ENCODE results near the gene SNRPA1.
"Not testable (repeated sequence)": the region's sequence is repeated elsewhere in the genome, so short reads cannot be mapped to it uniquely, and the experiment has no call there.

The SNRPA1 gene

DNA sequence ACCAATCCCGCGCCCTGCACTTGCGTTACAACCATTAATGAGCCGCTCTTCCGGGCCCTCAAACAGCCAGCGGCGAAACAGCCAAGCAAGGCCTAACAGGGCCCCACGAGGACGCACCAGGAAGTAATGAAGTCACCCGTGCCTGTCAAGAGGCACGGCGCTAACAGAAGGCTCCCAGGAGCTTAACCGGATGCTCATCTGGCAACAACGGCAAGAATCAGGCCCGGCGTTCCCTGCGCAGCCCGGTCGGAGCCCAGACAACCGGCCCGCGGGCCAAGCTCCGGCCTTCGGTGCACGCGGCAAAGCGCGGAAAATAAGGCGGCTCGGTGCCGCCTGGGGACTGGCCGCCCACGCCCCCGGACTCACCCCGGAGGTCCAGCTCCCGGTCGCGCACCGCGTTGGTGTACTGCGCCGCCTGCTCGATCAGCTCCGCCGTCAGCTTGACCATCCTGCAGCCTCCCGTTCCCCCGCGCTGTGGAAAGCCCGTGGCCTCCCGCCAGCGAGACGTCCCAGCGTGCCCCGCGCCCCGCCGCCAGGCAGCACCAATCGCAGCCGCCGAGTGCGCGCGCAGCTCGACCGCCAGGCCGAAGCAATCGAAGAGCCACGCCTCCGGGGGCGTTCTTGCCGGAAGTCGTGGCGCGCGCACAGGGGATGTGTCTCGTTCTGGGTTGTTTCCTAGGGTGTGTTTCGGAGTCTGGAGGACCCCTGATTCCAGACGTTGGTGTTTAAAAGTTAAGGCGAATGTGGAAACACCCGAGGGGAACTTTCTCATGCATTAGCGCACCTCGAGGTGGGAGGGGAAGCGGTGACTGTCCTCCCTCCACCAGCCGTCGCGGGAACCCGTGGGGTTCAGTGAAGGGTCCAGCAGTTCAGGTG is at the start of gene SNRPA1:
TSS of gene SNRPA1 (minus strand) at position 518 of the 876 bp plus-strand sequence. CDS start at position 448, 70 bp downstream.
- DNase-seq, result peak; percentile 93

DNA sequence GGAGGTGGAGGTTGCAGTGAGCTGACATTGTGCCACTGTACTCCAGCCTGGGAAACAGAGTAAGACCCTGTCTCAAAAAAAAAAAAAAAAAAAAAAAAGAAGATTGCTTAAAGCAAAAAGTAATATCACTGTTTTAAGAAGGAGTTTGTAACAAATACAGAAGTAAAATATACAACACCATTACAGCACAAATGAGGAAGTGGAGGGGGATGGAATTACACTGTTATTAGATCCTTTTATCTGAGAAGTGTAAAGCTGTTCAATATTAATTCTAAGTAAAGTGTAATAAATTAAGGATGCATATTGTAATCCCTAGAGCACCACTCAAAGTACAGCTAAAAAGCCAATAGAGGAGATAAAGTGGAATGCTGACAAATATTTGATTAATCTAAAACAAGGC is 47.0 kb upstream of the SNRPA1 start:
- DNase-seq, result no peak

DNA sequence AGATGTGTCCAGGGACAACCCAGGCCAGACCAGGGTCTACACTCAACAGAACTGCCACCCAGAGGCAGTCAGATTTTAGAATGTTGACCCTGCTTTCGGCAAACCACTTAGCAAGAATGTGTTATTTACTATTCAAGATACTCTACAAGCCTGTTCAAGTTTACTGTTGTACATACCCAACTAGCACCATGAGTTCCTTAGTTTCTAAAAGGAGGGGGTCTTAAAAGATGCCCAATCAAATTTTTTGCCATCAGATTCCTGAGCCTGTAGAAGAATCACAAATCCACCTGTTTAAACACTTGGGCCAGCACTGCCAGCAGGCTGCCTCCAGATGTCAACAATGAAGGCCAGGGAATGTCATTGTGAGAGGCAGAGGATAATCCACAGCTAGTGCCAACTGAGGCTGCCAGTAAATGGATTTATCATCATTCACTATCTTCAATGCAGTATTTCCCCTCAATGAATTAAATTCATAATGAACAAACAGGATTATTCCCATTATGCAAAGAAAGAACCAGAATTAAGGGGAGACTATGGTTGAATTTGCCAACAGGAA is 43.5 kb upstream of the SNRPA1 start:
- no peak for DNase-seq

DNA sequence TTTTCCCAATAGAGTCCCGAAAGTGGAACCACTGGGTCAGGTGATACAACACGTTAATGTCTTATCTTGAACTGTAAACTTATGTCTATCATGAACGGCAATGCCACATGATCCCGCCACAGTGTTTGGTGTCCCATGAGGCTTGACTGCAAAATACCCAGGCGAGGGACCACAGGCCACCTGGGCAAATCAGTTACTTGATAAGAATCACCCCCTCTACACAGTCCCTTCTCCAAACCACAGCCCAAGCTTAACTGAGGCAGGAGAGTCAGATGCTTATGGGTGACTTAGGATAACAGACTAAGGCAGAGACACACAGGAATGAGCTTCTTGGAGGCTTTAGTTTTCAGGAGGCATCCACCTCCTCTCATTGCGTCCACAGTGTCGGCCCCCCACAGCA is 42.9 kb upstream of the SNRPA1 start:
- no peak for DNase-seq

DNA sequence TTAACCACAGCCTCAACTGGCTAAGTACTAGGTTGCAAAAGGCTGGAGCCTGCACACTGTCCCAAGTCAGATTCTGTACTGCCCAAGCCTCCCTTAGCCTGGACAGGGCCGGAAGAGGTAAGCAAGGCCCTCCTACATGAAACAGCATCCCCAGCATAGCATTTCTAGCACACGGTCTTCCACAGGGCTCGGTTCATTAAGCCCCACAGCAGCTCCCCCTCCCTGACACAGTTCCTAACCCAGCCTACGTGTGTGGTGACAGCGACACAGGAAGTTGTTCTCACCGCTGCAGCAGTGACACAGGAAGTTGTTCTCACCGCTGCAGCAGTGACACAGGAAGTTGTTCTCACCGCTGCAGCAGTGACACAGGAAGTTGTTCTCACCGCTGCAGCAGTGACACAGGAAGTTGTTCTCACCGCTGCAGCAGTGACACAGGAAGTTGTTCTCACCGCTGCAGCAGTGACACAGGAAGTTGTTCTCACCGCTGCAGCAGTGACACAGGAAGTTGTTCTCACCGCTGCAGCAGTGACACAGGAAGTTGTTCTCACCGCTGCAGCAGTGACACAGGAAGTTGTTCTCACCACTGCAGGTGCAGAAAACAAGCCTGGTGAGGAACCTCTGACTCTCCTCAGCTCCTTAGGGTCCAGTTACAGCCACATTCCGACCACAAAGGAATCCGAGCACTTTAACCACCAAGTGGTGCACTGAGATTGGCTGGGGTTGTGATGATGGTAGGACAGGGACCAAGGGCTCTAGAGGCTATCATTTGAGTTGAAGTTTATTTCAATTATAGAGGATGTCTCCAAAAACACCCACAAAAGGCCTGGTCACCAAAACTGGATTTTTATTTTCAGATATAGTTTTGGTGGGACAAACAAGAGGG is 39.1 kb upstream of the SNRPA1 start:
- not testable (repeated sequence) for DNase-seq

DNA sequence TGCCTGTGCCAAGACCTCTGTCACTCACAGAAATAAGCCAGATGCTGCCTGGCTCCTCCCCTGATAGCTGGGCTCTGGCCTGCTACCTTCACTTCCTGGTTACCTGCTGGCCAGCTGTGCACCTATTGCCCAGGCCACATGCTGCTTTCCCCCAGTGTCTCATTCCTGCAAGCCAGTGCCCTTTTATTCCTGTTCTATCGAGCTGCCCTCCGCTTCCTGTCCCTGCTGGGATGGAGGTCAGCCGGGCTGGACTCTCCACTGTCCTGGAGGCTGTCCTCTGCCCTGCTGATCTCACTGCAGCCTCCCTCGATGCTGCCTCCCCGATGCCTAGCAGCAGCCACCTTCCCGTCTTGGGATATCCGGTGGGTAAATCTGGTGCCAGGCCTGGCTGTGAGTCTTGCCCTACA is 37.0 kb upstream of the SNRPA1 start:
- peak; percentile 11 for DNase-seq

DNA sequence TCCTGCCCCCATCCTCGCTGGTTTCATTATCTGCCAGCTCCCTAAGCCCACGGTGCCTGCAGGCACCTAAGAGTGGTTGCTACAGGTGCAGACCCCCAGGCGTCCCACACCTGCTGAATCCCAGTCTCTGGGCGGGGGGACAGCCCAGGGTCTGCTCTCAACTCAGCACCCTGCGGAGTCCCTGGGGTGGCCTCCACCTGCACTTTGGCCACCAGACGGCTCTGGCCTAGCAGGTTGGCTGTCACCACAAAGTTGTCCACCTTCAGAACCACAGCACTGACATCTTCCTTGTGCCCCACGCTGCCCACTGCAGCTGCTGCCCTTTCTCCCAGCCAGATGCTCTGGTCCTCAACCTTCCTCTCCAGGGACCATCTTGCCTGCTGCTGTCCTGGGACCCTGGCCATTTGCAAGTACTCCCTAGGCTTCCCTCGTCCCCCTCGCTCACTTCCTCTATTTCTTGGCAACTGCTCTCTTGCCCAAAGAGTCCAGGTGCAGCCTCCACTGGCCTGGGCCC is 34.9 kb upstream of the SNRPA1 start:
- DNase-seq, result no peak

DNA sequence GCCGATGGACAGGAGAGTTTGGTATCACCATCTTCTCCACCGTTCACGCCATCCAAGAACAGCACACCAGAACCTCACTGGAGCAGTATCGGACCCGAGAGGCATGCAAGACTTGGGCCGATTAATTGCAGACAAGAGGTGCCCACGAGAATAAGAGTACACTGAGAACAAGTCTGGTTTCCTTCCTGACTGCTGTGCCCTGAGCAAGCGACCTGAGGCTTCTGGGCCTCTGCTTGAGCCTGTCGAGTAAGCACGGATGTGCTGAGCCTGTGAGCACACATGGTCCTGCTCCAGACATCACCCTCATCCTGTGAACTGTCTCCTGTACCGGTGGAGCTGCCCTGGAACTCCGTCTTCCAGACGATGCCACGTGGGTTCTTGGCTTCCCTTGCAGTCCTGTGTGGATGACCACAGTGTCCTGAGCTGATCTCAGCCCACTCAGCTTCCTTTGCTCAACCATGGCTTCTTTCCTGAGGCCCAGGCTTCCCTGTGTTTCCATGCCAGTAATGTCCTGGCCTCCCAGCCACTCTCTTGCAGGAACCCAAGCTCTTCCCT is 34.3 kb upstream of the SNRPA1 start:
- DNase-seq, result no peak

DNA sequence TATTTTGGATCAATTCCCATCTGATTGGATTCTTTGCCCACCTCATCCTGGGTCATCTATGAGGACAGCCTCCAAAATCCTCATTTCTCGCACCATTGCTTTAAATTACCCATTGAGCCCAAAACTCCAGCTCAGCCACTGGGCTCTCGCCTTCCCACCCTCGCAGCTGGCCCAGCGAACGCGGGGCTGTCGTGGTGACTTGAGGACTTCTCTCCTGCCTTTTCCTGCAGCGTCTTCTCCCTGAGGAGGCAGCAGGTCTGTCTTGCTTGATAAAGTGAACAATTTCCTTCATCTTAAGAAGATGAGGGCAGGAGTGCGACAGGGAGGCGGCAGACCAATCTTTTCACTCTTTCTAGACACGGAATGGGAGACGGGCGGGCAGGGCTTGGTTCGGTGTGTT is 33.0 kb upstream of the SNRPA1 start:
- no peak for DNase-seq

DNA sequence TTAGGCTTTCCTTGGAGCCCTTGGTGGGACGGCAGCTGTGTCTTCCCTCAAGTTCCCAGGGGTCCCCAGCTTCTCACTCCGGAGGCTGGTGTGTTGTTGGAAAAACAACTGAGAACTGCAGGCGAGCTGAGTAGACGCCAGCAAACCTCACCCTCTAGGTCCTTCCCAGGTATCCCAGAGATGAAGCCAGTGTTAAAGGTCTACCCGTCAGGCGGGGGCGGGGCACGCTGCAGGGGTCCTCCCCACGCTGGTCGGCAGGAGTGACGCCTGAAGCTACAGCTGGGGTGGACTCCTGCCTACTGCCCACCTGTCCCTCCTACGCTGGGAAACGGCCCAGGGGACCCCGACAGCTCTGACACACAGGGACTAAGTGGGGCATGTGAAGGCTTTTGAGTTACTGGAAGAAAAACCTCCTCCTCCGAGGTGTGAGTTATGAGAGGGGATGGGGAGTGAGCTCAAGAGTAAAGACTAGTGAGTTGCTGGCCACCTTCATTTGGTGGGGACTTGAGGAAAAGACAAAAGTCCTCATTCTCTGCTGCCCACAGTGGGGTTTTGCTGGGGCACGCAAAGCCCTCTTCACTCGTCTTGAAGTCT is 32.2 kb upstream of the SNRPA1 start:
- DNase-seq, result no peak

DNA sequence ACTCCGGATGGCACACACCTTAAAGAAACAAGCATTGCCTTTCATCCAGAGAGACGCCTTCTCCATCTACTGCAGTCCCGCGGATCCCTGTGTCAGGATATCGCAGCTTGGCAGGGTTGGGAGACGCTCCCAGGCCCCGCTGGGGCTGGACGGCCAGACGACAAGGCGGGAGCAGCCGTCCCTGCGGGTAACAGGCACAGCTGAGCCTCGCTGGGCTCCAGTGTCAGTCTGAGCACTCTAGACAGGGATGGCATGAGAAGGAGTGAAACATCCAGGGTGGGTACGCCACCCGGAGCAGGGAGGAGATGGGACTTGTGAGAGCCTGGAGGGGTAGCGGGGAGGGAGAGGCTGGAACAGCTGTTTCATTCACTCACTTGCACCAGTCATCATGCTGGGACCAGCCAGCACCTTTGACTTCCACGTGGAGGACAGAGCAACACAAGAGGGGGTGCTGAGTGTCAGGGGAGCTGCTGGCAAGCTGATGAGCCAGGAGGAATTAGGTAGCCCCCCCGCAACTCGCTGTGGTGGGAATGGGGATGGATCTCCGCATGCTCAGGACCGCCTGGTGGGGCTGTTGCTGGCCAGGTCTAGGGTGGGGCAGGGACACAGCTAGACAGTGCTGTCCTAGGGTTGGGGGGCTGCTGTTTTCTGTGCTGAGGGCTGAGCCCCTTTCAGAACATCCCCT is 31.6 kb upstream of the SNRPA1 start:
- no peak for DNase-seq

DNA sequence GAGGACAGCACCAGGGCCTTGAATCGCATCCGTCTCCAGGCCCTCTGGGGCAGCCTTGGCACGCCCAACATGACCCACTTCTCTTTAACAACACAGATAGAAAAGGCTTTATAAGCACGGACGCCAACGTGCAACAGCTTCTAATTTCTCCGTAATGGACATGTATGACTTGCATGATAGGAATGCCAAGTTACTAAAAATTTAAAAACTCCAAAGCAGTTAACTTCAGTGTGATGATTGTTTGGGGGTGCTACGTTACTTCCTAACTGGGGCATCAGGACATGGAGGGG is 30.9 kb upstream of the SNRPA1 start:
- DNase-seq, result no peak

DNA sequence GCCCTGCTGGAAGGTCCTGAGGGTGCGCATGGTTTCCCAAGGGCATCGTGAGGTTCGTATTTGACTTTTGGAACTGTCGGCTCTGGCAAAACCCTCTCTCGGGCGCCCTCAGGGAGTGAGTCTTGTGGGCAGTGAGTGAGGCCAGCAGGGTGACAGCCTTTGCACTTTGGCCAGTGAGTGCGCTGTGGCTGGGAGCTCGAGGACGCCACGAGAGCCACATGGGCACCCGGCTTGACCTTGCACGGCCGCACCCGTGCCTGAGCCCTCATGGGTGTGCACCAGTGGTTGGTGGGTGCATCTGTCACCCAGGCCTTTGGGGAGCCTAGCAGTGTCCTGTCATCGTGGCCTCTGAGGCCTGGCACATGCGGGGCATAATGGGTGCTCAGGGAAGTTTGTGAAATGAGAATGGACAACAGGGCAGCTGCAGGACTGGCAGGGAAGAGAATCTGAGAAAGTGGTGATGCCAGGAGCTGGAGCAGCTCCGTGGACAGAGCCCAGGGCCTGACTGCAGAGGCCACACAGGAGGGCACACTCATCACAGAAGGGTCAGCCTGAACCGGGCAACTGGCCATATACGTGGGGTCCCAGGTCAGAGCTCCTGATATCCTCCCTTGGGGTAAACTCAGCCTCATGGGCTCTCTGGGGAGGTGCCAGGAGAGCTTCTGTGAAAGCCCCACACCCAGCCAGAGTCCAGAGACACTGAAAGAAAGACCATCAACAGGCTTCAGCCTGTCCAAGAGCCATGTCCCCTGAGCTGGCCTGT is 30.4 kb upstream of the SNRPA1 start:
- no peak for DNase-seq

DNA sequence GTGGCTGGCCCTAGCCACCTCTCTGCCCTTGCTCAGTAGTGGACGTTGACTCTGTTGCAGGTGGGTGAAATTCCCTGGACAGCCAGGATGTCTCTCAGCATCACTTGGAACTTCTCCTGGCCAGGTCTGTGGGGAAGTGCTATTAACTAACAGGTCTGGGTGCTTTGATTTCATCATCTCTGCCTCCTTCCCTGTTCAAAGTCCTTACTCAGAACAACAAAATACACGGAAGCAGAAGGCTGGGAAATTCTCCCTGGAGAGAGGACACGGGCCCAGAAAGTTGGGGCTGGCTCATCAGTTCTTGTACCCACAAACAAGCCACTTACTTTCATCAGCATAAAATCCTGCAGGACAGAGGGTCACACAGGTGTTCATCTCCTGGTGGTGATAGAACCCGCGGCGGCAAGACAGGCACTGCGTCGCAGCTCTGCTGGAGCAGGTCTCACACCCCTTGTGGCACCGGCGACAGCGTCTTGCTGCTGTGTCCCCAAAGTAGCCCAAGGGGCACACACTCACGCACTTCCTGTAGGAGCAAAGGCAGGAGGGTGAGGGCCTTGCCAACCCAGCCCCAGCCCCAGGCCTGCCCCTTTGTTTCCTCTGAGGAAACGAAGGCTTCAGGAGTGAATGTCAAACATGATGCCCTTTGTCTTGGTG is 29.6 kb upstream of the SNRPA1 start:
- DNase-seq, result no peak

DNA sequence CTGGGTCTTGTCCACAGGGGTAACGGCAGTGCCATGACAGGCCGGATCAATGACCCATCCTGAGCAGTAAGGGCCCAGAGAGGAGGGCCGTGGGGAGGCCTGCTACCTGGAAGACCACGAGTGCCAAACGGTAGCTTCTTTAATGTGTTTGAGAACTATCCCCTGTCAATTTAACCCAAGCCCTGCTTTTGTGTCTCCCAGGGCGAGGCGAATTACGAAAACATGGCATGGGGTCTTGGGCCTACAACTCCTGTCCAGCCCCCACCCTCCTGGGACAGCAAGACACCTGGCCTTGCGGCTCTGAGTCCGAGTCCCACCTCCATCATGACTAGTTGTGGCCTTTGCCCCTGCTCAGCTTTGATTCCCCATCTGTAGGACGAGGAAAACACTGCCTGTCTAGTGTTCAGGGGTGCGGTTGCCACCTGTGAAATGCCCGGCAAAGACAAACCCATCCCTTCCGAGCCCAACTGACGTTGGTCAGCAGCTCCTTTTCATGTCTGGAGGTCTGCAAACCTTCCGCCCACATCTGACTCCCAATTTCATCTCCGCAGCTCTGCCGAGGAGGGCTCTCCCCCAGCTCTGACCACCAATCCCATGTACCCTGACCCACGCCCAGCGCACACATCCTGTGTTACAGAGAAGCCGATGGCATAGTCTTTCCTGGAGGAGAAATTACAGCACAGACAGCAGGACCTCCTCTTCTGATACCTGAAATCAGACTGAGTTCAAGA is 28.9 kb upstream of the SNRPA1 start:
- no peak for DNase-seq

DNA sequence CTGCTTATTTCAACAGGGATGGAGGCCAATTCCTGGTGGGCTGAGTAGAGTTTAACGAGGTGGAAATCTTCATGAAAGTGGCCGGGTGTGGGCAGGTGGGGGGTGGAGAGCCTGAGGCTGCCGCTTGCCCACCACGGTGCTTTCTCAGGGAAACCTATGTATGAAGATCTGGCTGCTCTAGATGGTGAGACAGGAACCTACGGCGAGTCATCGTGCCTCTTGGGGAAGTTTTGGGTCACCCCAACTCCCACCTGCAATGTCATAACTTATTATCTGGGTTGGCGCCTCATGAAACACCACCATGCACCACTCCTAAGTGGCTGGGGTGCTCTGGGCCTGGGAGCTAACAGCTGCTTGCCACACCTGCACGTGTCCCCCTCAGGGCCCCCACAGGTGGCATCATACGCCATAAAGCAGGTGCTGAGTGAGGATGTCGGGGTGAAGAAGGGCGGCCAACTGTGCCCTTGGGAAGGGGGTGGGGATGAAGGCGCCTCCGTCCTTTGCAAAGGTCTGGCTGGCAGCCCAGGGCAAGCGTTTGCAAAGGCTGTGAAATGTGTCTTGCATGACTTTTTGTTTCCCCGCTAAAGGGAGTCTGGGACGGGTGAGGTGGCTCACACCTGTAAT is 27.9 kb upstream of the SNRPA1 start:
- no peak for DNase-seq

DNA sequence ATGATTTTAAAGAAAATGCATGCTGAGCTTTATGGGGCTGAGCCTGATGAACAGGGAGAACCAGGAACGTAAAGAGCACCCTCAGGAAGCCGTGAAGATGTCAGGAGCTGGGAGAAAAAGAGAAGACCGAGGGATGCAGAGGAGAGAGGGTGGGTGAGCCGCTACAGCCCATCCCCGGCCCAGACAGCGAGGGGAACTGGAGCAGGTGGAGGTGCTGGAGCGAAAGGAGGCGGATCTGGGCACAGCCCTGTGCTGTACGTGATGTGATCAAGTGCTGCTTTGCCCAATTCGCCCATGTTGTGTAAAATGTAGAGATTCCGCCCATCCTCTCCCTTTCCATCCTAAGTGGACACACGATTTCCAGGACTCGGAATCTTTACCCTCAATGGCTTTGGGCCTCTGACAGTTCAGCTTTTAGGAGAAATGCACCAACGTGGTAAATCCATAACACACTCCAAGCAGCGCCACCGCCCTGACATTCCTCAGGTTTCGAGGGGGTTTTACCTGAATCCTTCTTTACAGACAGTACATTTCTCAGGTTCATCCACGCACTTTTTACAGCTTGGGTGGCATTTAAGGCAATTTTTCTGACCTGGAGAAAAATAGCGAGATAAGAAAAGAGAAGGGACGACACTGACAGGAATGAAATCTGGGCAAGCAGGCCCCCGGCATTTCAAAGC is 27.1 kb upstream of the SNRPA1 start:
- no peak for DNase-seq

DNA sequence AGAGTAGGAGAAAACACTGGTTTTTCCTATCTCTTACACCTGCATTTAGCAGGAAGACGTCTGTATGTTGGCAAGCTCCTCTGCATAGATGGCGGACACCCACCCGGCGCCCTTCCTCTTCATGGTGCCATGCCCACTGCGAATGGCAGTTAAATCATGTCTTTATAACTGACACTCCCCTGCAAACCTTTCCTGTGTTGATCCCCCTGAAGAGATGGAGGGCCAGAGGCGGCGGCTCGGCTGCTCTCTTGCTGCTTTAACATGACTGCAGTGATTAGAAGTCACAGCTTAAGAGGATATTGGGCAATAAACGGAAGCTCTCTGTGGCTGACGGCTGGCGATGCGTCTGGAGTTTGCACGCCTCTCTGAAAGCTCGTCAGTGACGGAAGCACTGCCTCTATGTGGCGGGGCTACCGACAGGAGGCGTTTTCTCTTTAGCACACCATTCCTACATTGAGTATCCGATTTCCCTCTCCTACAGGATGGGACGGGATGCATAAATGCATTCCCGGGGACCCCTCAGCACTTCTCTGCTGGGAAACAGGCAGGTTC is 25.5 kb upstream of the SNRPA1 start:
- peak; percentile 79 for DNase-seq

DNA sequence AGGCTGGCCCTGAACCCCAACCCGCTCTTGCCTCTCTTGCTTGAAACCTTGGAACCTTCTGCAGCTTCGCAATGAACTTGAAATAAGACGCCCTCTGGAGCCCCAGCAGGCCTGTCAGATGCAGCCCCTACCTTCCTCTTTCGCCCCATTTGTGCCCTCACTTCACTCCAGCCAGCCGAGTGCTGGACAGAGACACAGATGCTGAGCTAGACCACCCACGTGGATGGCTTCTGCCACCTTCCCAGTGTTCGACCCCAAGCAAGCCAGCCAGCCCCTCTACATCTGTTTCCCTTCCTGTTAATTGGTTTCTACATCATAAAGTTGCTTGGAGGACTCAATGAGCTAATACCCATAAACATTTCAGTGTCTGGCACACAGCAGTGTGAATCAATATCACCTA is 23.8 kb upstream of the SNRPA1 start:
- DNase-seq, result no peak
